Measurements from ENCODE around the gene BTRC.

The BTRC gene

GRCh38 chr10:101566333-101567164 is 212.6 kb downstream of the BTRC start:
- no peak for DNase-seq (ENCODE audit: low read depth, low spot score)

GRCh38 chr10:101567165-101568006 is 213.4 kb downstream of the BTRC start:
- no peak for DNase-seq (ENCODE audit: low read depth, low spot score)

DNA sequence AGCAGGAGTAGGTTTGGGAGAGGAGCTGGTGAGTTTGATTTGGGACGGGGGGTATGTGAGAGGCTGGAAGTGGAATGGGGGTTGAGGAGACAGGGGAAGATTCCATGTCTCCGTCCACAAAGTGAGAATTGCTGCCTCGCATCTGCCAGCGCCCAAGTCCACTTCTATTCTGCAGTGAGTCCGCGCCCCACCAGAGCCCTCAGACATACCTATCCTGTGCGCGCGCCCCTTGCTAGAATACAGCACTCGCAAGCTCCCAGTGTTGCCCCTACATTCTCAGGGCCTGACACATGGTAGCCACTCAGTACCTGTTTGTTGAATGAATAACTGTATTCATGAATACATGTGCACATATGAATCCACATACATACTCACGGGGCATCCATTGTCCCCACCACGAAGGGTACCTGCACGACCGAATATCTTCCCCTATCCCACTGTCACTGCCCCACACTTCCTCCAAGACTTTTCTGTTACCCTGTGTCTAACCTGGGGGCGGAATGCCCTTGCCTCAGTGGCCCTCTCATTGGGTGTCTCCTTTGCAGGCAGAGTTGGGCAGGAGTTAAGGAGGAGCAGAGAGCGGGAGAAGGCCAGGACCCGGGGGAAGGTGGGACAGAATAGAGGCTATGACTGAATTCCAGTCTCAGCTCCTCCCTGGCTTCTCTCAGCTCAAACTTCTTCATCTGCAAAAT is 214.2 kb downstream of the BTRC start:
- no peak for DNase-seq (ENCODE audit: low read depth, low spot score)

- DNase-seq (ENCODE audit: low read depth, low spot score) = no peak
Observed at GRCh38 chr10:101569323-101569621, 215.3 kb downstream of the BTRC start.

DNA sequence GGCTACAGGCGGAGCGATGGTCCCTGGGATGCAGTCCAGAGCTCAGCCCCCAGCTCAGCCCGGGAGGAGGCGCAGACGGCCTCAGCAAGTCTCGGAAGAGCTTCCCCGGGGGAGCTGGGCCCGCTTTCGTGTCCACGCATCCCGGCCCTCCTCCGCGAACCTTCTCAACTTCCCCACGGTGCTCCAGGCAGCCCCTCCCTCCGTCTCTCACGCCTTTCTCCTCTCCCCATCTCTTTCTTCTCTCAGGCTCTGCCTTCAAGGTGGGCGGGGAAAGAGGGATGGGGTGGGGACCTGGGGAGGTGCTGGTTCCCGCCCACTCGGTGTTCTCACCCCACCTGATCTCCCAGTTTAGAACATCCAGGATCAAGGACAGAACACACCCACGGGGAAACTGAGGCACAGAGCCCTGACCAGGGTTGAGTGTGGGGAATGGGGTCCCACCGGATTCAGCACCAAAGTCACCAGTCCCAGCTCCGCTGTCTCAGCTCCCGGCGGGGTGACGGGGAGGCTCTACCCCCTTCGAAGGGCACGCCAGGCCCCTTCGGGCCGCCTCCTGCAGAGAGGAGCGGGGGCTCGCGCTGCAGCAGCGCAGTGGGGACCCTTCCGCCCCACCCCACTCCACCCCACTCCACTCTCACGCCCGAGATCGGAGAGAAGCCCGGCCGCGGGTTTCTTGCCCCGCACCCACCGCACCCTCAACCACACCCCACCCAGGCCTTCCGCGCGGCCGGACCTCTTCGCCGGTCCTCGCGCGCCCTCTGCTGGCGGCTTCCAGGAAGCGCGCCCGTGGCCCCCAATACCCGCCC is 215.9 kb downstream of the BTRC start:
- DNase-seq (ENCODE audit: low read depth, low spot score) = no peak

GRCh38 chr10:101570428-101571270 is 216.7 kb downstream of the BTRC start:
- DNase-seq (ENCODE audit: low read depth, low spot score) = no peak

GRCh38 chr10:101571271-101571925 is 217.4 kb downstream of the BTRC start:
- no peak for DNase-seq (ENCODE audit: low read depth, low spot score)

- DNase-seq (ENCODE audit: low read depth, low spot score) = no peak
Observed at GRCh38 chr10:101572126-101572525, 218.2 kb downstream of the BTRC start.

DNA sequence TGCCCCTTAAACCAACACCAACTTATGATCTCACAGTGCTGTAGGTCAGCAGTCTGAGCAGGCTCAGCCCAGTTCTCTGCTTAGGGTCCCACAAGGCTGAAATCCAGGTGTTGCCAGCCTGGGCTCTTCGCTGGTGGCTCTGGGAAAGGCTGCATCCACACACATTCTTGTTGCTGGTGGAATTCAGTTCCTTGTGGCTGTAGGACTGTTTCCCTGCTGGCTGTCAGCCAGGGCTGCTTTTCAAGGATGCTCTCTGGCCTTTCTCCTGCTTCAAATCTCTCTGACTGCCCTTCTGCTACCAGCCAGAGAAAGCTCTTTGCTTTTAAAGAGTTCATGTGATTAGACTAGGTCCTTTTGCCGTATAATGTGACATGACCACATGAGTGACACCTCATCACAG is 218.8 kb downstream of the BTRC start:
- no peak for DNase-seq (ENCODE audit: low read depth, low spot score)

GRCh38 chr10:101573885-101574753 is 220.2 kb downstream of the BTRC start:
- no peak for DNase-seq (ENCODE audit: low read depth, low spot score)

- DNase-seq (ENCODE audit: low read depth, low spot score) = no peak
Observed at GRCh38 chr10:101575091-101575490, 221.1 kb downstream of the BTRC start.

DNA sequence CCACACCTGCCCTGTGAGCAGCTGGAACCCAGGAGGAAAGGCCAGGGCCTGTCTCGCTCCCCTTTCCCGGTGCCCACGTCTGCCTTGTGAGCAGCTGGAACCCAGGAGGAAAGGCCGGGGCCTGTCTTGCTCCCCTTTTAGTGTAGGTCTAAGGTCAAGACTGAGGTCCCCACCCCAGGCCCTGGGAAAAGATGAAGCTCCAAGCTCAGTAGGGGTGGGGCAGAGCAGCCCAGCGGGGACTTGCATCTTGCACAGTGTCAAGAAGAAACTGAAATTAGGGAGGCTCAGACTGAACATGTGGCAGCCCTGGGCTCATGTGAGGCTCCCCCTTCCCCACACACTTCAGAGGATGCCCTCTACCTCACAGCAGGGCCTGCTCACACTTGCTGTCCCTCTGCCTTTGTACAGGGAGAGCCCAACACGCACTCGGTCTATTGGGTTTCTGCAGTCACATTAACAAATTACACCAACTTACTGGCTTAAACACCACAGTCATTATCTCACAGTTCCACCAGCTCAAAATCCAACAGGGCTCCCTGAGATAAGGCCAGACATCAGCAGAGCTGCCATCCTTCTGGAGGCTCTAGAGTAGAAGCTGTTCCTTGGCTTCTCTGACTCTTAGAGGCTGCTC is 221.7 kb downstream of the BTRC start:
- no peak for DNase-seq (ENCODE audit: low read depth, low spot score)

DNA sequence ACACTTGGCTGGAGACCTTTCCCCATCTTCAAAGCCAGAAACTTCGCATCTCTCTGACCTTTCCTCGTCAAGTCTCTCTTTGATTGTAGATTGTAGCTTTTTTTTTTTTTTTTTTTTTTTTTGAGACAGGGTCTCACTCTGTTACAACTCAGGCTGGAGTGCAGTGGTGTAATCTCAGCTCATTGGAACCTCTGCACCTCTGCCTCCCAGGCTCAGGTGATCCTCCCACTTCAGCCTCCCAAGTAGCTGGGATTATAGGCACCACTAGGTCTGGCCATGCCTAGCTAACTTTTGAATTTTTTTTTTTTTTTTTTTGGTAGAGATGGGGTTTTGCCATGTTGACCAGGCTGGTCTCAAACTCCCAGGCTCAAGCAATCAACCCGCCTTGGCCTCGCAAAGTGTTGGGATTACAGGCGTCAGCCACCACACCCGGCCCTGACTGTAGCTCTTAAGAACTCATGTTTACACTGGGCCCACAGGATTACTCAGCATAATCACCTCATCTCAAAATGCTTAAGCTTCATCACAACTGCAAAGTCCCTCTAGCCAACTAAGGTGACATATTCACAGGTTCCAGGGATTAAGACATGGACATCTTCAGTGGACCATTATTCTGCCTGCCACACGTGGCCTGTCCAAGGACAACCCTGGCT is 222.4 kb downstream of the BTRC start:
- DNase-seq (ENCODE audit: low read depth, low spot score) = no peak

DNA sequence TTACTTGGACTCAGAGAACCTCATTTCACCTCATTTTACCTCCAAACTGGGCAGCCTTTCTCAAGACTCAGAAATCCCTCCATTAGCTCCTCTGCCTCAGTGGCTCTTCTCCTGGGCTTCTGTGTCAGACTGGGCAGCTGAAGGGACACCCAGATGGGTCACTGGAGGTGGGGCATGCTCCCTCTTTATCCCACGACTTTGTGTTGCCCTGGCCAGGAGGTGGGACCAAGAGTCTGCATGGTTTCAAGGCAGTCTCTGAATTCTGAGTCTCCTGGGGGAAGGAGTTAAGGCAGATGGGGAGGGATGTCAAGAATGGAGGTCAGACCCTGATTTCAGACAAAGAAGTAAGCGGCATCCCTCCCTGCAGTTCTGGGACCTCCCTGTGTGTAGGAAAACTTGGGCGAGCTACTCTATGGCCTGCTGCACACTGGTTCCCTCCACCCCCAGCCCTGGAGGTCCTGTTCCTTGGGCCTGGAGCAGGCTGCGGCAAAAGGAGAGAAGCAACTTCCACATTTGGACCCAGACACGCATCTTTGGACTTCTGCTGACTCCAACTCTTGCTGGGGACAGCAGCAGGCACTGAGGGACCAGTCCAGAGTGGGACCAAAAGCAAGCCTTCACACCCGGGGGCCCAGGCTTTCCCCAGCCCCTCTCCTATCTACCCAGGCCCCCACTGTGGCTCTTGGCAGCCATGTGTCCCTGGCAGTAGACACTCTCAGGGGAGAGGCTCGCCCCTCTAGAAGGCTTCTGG is 223.3 kb downstream of the BTRC start:
- no peak for DNase-seq (ENCODE audit: low read depth, low spot score)

DNA sequence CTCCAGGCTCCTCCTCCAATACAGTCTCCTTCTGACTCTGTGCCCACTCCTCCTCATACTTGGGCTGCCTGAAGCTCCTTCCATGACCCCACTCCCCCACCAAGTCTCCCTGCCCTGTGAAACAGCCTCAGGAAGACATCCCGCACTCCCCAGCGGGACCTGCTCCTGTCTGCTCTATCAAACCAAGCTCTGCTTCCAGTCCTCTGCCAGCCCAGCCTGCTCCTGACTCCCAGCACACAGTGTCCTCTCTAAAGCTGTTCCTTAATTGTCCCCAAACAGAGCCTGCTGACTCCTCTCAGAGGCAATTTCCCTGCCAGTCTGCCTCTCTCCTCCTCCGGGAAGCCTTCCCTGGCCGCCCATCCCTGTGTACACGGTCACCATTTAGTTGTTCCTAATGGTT is 224.2 kb downstream of the BTRC start:
- no peak for DNase-seq (ENCODE audit: low read depth, low spot score)

DNA sequence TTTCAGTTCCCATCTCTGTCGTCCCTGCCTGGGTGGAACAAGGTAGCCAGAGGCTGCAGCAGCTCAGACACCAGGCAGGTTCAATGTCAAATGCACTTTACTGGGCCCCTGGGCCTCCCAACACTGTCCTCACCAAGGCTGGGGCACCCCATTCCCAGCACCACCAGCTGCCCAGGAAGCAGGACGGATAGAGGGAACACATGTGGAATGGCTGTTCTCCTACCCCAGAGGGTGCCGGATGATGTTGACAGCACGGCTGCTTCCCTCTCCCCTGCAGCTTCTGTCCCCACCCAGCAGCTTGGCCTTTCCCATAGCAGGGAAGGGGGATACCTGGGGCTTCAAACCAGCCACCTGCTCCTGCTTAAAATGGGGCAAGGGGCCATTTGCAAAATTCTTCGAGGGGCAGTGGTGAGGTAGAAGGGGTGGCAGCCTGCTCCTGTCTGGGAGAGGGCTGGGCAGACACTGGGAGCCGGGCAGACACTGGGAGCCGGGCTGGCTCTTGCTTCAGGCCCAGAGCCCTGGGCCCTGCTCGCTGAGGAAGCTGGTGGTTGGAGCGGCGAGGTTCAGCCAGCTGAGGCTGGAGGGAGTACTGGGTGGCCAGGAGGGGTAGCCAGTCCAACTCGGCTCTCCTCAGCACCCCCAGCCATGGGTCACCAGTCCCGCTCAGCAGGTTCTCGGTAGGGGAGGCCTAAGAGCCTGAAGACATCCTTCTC is 225.0 kb downstream of the BTRC start:
- no peak for DNase-seq (ENCODE audit: low read depth, low spot score)

DNA sequence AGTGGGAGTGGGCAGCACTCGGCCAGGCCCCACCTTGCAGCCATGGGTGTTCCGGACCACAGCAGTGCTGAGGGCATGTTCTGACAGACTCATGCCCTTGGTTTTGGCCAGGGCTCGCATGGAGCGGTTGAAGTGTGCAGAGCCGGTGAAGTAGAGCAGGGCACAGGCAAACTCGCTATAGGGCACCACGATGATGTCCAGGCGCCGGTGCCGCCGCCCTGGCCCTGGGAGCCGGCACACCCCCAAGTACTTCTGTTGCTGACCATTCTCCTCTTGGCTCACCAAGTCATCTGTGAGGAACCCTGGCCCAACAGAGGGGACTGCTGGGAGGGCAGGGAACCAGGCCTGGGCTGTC is 225.5 kb downstream of the BTRC start:
- DNase-seq (ENCODE audit: low read depth, low spot score) = no peak
